ENCODE data around the gene KIRREL3. TPM values are rescaled to one million over a fixed set of nuclear protein-coding genes. Genes with fewer than 3 reads are reported as not detected.

The KIRREL3 gene
- total RNA-seq, 1 donor, result 0.45 TPM

- no peak overlapping the region for H3K4me3 ChIP-seq (ENCODE audit: low read depth, low read length)
- no peak for TF ChIP-seq CTCF (IDR thresholded peaks at IDR 0.05; ENCODE audit: insufficient read depth, low read length)
- peak; percentile 61 for DNase-seq (ENCODE audit: low read depth)
Observed at GRCh38 chr11:126419801-126420697, 580.5 kb downstream of the KIRREL3 start.

GRCh38 chr11:126418887-126419286 lies 581.7 kb downstream of the KIRREL3 start:
- DNase-seq (ENCODE audit: low read depth), result no peak
- H3K4me3 ChIP-seq (ENCODE audit: low read depth, low read length), result no peak overlapping the region
- no peak for TF ChIP-seq CTCF (IDR thresholded peaks at IDR 0.05; ENCODE audit: insufficient read depth, low read length)

DNA sequence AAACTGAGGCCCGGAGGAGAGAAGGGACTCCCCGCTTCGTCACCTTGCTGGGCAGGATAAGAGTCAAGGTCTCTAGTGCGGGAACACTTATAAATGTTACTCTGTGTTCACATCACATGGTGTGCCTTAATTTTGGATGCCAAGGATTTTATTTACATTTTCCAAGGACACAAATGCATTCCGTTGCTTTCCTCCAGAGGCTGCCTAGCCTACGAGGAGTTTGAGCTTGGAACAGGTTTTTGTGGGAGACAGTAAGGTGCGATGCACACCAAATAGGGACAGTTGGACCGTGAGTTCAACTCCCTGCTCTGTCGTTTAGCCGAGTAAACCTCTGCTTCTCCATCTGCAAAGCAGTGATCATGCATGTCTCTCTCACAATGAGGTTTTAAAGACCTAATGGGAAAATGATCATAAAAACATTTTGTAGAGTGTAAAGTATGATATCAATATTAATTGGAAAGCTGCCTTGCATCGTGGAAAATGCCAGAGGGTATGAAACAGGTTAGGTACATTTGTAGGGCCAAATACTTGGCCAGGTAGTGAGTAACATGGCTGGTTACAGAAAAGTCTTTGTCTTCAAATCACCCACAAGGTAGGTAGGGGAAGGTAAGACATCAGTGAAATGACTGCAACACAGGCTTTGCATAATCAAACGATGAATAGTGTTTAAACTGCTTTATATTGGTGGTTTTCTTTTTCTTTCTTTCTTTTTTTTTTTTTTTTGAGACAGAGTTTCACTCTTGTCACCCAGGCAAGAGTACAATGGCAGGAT lies 583.3 kb downstream of the KIRREL3 start:
- TF ChIP-seq CTCF (IDR thresholded peaks at IDR 0.05; ENCODE audit: insufficient read depth, low read length), result no peak
- no peak overlapping the region for H3K4me3 ChIP-seq (ENCODE audit: low read depth, low read length)
- no peak for DNase-seq (ENCODE audit: low read depth)

GRCh38 chr11:126416542-126417090 lies 584.0 kb downstream of the KIRREL3 start:
- DNase-seq (ENCODE audit: low read depth), result peak; percentile 79
- no peak for TF ChIP-seq CTCF (IDR thresholded peaks at IDR 0.05; ENCODE audit: insufficient read depth, low read length)
- peak overlapping the region; percentile 31 for H3K4me3 ChIP-seq (ENCODE audit: low read depth, low read length)

DNA sequence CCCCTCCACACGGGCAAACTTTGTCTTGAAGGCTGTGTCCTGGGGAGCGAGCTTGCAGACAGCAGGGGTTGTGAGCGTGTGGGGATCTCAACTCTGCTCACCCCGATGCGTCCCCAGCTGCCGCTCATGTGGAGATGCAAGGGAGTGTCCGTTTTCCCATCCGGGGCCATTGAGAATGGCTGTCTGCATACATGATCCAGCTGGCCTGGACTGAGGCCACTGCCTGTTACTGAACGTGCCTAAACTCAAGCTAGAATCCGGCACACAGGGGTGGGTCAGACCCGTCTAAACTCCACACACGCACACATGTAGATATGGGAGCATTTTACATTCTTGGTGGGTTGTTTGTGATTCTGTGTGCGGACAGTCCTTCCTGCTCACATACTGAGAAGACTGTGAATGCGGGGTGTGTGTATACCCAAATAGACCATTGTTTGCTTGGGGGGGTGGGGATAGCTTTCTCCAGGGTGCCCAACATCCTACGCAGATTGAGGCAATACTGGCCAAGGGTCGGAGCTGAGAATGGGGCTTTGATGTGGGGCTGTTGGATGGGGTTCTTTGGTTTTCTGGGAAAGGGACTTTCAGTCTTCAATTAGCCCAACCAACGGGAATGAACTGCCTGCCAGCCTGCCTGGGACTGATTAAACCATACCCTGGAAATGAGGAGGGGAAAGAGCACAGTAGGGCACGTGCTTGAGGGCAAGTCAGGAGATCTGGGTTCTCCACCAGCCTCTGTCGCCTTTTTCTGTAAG lies 584.7 kb downstream of the KIRREL3 start:
- no peak overlapping the region for H3K4me3 ChIP-seq (ENCODE audit: low read depth, low read length)
- DNase-seq (ENCODE audit: low read depth), result peak; percentile 91
- TF ChIP-seq CTCF (IDR thresholded peaks at IDR 0.05; ENCODE audit: insufficient read depth, low read length), result no peak

GRCh38 chr11:126415128-126415527 lies 585.4 kb downstream of the KIRREL3 start:
- peak; percentile 5 for TF ChIP-seq CTCF (IDR thresholded peaks at IDR 0.05; ENCODE audit: insufficient read depth, low read length)
- peak; percentile 99 for DNase-seq (ENCODE audit: low read depth)
- H3K4me3 ChIP-seq (ENCODE audit: low read depth, low read length), result no peak overlapping the region
